Subcutaneous abdominal adipose tissue (tissue), 5 donors: Measurements from ENCODE around the gene MAGEA10.

ENCODE experiments used
- H3K27ac ChIP-seq: one replicate; pipeline ENCODE4 v1.7.0; 2013; ENCODE audit warnings: low read depth, mild to moderate bottlenecking, inconsistent platforms, low read length, moderate library complexity
- H3K27me3 ChIP-seq, 5 donors: one replicate each; pipeline ENCODE4 v1.7.0; 2013; ENCODE audit warnings: low read length in 5 of 5, inconsistent platforms in 1 of 5; ENCODE audit not compliant: control insufficient read depth in 5 of 5, insufficient read depth in 4 of 5
- H3K36me3 ChIP-seq, 5 donors: one replicate each; pipeline ENCODE4 v1.7.0; 2013; ENCODE audit warnings: low read length in 5 of 5; ENCODE audit not compliant: control insufficient read depth in 5 of 5, insufficient read depth in 5 of 5
- H3K4me1 ChIP-seq, 5 donors: one replicate each; pipeline ENCODE4 v1.7.0; 2013; ENCODE audit warnings: low read length in 5 of 5, mild to moderate bottlenecking in 3 of 5, moderate library complexity in 1 of 5; ENCODE audit not compliant: control insufficient read depth in 5 of 5, insufficient read depth in 5 of 5
- H3K4me3 ChIP-seq, 5 donors: one replicate each; pipeline ENCODE4 v1.7.0; 2013; ENCODE audit warnings: low read length in 5 of 5, low read depth in 1 of 5
- H3K9ac ChIP-seq, 5 donors: one replicate each; pipeline ENCODE4 v1.7.0; 2013; ENCODE audit warnings: low read length in 5 of 5, mild to moderate bottlenecking in 4 of 5, moderate library complexity in 3 of 5
- H3K9me3 ChIP-seq, 5 donors: one replicate each; pipeline ENCODE4 v1.7.0; 2013; ENCODE audit warnings: low read length in 5 of 5; ENCODE audit not compliant: control insufficient read depth in 5 of 5
- donor health status: healthy.
- donor health status: healthy.
- donor health status: healthy.
- donor health status: healthy.
- donor health status: healthy.

The MAGEA10 gene

DNA sequence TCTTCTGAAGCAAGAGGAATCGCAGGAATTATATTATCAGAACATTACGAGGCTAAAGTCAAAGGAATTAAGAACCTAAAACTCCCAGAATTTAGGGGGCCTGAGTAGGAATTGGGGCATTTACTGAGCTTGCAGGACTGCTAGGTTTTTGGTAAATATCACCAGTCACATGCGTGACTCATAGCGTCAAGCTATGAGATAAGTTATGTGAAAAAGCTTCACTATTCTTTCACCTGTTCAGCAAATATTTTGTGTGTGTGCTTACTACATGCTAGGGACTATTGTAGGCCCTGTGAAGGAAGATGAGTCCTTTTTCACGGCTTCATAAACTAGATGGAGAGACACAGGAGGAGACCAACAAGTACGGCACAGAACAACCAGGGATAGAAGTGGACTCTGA, 52.2 kb downstream of the MAGEA10 start:
- no peak overlapping the region for H3K27ac ChIP-seq
- H3K36me3 ChIP-seq, result no peaks in the 10 kb centered on the region
- no peaks in the 10 kb centered on the region for H3K27me3 ChIP-seq
- peaks cover 0 to 3% (median 0%) of the 10 kb centered on the region in 5 donors for H3K9me3 ChIP-seq
- H3K9ac ChIP-seq, result no peak overlapping the region
- no peak overlapping the region for H3K4me3 ChIP-seq
- no peaks in the 10 kb centered on the region for H3K4me1 ChIP-seq
